HTR-8/SVneo (cell line): ENCODE measurements around the gene GPR17.

Experiments used
- DNase-seq: peaks from one replicate; pipeline ENCODE4 v3.0.0; 2011; ENCODE audit warnings: low spot score, mixed read lengths; ENCODE audit not compliant: insufficient read length
- FAIRE-seq: peaks from 2 replicates; lab custom pipeline; 2011; peaks lifted over from hg19 to GRCh38; lab: Jason Lieb, UNC

The GPR17 gene

DNA sequence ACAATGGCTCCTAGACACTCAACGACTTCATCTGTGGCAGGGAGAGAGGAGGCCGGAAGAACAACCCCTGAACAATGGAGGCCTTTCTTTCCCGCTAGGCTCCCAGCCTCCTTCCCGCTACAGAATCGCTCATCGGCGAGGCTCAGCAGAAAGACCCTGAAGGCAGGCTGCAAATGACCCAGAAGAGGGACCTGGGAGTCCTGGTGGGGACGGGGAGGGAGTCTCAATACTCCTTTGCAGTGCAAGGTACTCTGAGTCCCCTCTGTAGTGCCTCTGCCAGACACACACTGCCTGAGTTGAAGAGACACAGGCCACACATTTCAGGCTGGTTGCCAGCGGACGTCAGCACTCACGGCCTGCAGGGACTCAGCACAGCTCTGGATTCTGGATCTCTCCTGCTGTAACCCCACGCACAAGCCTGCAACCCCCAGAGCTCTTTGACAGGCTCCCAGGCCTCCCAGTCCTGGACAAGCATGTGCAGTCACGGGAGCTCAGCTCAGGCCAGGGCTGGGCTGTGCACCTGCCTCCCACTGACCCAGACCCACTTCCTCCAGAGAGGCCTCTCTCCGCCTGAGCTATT, 6.1 kb downstream of the GPR17 start:
- DNase-seq (no peak), FAIRE-seq (no peak)

DNA sequence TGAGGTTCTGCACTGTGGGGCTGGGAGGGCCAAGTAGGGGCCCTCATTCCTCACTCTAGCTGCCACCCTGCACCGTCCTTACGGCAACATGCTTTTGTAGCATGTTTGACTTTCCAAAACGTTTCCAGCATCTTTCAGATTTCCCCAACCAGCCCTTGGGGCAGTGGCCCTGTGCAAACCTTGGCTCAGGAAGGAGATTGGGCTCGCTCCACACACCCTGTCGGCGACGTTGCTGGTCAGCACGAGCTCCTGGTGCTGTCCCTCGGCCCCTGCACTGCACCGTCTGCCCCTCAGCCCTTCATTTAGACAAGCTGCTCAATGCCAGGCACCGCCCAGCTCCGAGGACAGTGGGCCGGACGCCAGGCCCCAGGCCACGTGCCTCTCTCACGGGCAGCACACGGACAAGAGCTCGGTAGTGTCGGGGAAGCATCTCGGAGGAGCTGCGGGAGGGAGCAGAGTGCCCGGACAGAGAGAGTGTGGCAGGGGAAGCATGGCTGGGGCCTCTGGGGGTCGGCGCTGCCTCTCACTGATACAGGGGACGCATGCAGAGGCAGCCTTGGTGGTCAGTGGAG, 6.9 kb downstream of the GPR17 start:
- FAIRE-seq: no peak
- DNase-seq: no peak

DNA sequence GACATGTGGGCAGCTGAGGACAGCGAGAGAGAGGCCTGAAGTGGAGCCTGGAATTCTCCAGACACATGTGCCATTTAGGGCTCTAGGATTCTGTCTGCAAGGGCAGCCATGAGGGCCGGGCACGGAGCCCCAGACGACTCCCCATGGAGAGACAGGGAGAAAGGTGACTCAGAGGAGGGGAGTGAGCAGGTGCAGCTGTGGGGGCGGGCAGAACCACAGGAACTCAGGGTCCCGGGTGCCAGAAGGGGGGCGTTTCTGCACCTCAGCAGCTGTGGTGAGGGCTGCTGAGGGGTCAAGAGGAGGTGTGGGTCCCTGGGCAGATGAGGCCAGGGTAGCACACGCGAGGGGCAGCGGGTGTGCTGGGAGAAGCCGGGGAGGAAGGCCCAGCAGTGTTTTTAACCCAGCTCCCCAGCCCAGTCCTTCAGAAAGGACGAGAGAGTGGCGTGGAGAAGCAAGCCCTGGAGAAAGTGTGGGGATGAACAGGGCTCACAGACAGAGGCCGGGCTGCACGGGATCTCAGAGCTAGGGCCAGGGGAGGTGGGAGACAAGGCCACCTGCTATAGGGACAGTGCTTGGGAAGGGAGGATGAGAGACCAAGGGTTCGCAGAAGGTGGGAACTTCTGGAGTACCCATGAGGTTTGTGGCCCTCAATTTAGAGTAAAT, 7.6 kb downstream of the GPR17 start:
- DNase-seq (no peak), FAIRE-seq (no peak)

DNA sequence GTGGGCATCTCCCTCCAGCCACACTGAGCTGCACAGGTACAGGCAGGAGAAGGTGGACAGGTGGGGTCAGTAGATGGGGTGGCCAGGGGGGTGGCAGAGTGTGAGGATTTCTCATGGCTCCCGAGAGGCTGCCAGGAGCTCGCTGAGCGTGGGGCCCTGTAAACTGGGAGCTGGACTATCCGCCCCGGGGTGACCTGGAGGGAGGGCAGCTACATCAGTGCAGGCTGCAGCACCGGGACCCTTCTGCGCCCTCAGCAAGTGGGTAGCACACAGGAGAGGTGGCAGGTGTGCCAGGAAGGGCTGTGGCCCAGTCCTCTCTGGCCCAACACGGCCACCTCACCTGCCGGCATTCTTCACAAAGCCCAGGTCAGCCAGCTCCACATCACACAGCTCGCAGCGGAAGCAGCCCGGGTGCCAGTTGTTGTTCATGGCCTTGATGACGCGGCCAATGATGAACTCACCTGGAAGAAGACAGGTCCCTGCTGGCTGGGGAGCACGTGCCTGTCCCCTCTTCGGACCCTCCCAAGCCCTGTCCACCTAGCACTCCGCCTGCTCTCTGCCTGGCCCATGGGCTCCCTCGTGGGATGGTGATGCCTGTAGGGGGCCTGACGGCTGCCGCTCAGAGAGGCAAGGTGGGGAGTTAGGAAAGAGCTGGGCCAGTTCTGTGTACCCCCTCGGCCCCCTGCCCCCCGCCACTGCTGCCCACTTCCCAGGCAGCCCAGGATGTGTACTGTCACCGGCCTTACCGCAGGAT, 8.3 kb downstream of the GPR17 start:
- DNase-seq: no peak
- FAIRE-seq: no peak

DNA sequence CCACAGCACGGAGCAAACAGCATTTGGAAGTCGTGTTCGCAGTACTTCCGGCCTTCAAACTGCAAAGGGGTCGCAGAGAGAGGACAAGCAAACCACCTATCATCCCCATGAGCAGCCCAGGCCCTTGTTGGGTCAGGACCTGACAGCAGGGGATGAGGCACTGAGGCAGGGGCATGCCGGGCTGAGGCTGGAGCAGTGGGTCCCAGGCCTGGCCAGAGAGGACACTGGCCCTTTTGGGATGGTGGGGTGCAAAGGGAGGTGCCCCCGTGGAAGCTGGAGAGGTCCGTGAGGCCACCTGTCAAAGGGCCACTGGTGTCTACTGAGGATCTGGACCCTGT, 8.9 kb downstream of the GPR17 start:
- FAIRE-seq (no peak), DNase-seq (no peak)

DNA sequence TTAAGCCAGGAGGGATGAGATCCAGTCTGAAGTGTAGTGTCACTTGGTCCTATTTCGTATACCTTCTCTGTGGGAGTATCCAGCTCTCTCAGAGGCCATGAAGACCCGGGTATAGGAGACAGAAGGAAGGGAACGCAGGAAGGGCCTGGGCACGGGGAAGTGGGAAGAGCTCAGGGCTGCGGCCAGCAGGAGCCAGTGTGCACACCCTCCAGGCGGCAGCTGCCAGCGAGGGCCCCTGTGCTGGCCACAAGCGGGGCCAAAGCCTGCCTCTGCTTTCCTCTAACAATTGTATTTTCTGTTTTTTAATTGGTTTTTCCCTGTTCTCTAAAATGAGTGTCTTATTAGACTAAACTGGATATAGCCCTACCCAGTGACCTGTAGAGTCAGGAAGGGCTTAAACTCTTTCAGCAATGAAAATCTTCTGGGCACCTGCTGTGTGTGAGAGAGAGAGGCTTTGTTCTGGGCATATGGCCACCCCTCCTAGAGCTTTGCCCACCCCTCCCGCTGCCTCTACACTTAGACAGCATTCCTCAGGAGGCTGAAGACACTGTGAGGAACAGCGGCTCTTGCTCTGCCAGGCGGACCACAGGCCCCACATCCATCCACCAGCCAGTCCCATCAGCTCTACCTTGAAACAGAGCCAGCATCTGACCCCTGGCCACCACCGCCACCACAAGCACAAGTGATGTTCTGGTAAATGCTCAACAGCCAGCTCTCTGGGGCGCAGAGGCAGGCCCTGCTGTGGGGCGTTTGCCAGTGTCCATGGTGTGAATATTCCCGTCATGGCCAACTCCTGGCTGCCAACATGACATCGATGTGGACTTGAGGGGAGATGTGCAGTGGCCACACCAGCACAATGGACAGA, 9.5 kb downstream of the GPR17 start:
- FAIRE-seq (no peak), DNase-seq (no peak)

DNA sequence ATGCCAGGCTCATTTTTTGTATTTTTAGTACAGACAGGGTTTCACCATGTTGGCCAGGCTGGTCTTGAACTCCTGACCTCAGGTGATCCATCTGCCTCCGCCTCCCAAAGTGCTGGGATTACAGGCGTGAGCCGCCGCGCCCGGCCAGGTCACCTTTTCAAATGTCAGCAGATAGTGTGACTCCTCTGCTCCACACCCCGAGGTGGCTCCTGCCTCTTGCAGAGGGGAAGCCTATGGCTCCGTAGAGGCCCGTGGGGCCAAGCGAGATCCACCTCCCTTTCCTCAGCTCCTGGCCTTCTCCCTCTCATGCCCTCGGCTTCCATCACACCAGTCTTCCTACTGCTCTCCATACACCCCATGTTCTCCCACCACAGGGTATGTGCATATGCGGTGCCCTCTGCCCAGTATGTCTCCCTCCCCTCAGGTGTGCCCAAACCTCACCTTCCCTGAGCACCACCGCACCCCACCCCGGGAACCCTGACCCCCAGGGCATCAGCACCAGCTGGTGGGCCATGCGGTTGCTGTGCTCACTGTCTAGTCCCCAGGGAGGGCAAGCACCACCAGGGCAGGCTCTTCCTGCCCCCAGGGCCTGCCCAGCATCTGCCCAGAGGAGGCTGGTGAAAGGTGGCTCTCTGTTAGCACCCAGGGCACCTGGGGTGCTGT, 10.7 kb downstream of the GPR17 start:
- FAIRE-seq (no peak), DNase-seq (no peak)

DNA sequence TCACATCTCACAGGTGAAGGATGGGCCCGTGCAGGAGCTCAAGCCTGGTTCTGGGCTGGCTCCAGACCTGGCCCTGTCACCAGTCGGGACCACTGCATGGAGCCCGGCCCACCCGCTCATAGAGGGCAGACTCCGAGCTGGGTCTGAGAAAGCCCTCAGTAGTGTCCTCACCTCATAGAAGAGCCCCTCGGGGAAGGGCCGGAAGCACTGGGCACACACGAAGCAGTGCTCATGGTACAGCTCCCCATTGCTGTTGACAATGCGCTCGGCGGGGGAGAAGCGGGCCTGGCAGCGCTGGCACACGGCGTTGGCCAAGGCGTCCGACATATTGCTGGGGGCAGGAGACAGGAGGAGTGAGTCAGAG, 11.3 kb downstream of the GPR17 start:
- FAIRE-seq (no peak), DNase-seq (no peak)

DNA sequence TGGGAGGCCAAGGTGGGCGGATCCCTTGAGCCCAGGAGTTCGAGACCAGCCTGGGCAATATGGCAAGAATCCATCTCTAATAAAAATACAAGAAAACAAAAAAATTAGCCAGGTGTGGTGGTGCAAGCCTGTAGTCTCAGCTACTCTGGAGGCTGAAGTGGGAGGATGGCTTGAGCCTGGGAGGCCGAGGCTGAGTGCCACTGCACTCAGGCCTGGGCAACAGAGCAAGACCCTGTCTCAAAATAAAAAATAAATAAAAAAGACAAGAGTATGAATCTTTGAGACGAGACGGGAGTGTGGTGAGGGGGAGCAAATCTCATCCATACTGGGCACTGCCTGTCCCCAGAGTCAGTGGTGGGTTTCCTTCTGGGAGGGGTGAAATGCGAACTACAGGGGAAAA, 12.2 kb downstream of the GPR17 start:
- no peak for FAIRE-seq

DNA sequence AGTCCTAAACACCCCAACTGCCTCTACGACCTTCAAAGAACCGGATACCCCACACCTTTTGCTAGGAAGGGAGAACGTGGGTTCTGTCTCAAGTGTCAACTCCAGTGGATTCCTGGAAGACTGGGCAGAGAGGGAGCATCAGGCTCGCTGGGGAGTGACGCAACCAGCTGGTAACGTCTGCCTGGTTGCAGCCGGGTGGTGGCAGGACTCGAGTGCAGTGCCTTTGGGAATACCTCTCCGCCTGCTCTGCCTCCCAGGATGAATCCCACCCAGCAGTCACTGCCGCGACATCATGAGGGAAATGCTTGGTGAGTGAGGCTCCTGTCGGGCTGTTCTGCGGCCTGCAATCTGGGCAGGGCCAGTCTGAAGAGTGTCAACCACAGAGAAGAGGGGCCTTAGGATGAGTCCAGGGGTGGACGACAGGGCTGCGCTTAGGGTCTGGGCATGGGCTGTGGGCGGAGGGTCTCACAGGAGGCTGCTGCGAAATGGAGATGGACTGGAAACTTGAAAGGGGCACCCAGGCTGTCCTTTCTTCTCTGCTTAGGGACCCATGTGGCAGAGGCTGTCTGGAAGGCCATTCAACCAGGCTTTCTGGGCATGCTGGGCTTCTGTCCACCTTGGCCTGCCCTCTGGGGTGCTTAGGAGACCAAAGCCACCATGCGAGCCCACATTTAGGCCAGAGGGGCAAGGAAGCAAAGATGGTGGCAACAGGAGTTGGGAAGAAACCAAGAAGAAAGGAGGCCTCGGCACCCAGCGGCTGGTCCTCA, 12.9 kb downstream of the GPR17 start:
- no peak for FAIRE-seq

More for the DNA sequence above, 12.2 kb downstream of the GPR17 start:
- no peak for DNase-seq

DNA sequence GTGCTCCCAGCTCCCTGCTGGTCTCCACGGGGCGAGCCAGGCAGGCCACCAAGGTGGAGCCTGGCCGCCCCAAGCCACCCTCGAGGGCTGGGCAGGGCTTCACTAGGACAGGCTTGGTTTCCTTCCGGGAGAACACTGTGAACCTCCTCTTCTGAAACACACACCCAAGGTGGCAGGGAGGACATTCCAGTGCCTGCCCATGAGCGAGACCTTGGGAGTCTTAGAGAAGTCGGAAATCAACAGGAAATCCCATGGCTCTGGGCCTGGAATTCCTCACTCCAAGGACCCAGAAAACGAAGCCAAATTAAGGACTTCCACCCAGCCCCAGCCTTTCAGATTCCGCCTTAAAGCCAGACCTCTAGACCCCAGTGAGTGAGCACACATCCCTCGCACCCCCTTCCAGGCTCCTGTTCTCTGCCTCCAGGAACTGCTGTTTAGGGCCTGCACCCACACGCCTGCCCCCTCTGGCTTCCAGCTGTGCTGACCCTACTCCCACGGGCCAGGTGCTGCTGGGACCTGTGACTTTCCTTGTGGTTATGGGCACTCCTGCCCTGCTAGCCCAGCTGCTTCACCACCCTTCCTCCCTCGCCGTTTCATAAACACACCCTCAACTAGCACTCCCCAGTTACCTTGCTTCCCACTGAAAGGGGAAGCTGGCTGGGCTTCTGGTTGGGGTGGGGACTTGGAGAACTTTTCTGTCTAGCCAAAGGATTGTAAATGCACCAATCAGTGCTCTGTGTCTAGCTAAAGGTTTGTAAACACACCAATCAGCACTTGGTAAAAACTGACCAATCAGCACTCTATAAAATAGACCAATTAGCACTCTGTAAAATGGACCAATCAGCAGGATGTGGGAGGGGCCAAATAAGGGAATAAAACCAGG, 13.7 kb downstream of the GPR17 start:
- no peak for DNase-seq
- FAIRE-seq: no peak

More for the DNA sequence above, 12.9 kb downstream of the GPR17 start:
- no peak for DNase-seq

DNA sequence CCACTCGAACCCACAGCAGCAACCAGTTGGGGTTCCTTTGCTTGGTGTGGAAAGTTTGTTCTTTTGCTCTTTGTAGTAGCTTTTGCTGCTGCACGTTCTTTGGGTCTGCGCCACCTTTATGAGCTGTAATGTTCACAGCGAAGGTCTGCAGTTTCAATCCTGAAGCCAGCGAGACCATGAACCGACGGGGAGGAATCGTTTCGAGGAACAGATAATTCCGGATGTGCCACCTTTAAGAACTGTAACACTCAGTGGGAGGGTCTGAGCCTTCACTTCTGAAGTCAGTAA, 14.3 kb downstream of the GPR17 start:
- DNase-seq: no peak

DNA sequence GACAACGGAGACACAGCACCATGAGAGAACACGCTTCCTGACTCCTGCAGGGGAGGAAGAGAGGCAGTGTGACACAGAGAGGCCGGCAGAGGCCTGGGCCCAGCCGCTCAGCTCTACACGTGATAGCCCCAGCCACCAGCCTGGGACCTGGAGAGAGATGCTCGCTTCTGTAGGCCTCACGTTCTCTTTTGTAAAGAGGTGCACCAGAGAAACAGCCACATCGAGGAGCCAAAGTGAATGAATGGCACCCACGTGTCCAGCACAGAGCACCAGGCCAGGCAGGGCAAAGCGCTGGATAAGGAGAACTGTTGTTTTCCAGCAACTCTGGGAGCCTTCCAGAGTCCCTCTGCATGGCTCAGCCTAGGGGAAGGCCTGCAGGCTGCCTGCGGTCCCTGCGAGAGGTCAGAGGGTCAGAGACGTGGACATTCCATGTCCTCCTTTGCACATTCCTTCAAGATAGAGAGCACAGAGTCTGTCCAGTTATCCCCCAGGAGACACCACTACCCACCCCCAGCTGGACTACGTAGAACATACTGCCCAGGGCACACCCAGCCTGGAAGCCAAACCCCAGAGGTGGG, 15.2 kb downstream of the GPR17 start:
- DNase-seq (no peak), FAIRE-seq (no peak)

More for the DNA sequence above, 14.3 kb downstream of the GPR17 start:
- no peak for FAIRE-seq

DNA sequence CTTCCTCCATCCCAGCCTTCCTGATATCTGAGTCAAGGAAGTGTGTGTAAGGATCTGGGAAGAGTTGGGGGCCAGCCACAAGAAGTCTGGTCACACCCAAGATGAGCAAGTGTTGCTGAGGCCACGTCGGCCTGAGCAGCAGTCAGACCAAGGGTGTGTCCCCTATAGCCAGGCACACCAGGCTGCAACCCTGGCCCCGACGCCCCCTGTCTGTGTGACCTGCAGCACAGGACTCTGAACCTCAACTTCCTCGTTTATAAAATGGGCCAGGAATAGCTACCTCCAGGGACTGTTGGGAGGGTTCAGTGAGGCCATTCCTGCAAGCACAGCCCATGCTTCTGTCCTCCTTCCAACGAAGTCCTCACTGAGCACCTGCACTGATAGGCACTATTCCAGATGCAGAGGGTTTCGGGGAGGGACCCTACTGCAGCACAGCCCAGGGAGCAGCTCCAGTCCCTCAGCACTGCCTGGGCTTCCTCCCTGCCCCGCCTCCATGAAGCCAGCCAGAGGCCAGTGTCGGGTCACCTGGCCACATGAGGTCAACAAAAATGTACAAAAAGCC, 16.1 kb downstream of the GPR17 start:
- DNase-seq (no peak), FAIRE-seq (no peak)

DNA sequence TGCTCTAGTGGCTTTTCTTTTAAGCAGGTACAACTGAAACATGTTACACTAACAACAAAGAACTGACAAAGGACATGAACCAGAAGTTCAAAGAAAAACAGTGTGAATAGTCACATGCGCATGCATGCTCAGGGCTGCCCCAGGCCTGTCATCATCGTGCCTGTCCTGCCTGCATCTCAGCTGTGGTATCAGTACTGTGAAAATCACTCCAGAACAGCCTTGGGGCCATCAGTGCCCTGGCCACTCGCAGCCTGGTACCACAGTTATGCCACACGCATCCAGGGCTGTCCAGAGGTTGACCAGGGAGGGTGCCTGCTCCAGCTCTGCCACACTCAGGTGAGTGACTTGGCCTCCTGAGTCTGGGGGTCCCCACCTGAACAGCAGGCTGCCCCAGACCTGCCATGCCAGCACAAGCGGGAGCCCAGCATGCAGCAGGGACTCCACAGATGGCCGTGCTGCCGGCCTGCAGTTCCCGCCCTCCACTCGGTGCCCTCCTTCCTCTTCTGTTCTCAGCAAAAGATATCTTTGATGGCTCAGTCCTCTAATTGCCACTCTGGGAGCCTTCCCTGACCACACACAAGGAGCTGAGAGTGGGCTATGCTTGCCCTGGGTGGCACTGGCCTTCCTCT, 17.1 kb downstream of the GPR17 start:
- no peak for DNase-seq
- FAIRE-seq: peak; percentile 49

DNA sequence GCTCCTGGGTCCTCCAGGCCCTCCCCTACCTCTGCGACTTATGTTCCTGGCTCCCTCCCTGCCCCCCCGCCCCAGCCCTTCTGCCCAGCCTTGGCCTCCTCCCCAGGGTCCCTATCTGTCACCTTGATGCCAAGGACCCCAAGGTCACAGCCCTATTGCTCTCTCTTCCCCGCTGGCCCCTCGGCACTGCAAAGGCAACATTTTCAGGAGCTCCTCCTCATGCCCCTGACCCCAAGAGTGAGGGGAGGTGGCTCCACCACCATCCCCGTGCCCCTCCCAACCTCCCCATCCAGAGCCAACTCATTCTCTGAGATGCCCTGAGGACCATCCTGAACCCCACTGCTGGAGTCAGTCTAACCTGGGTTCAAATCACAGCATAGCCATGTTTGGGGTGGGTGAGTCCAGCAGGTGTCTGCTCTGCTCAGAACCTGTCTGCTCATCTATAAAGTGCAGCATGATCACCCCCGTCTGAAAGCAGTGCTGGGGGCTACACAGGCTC, 17.7 kb downstream of the GPR17 start:
- no peak for DNase-seq
- no peak for FAIRE-seq
